Putamen (tissue), 1 donor: Measurements from ENCODE around the gene CANT1.

Experiments
- DNase-seq: peaks from one replicate; pipeline ENCODE4 v3.0.0-alpha.2; 2016; ENCODE audit warnings: low spot score

CANT1 gene

GRCh38 chr17:79007504-79008381 lies 1.8 kb downstream of the CANT1 start:
- DNase-seq, result no peak

- DNase-seq, result no peak
These were observed 2.6 kb downstream of the CANT1 start for GRCh38 chr17:79006794-79007503.

GRCh38 chr17:79006046-79006445 lies 3.5 kb downstream of the CANT1 start:
- DNase-seq, result no peak

- DNase-seq, result no peak
These were observed 4.3 kb downstream of the CANT1 start for GRCh38 chr17:79005063-79005861.

- no peak for DNase-seq
These were observed 5.7 kb downstream of the CANT1 start for GRCh38 chr17:79003661-79004411.

GRCh38 chr17:79002796-79003593 lies 6.6 kb downstream of the CANT1 start:
- DNase-seq, result no peak

GRCh38 chr17:79002291-79002690 lies 7.3 kb downstream of the CANT1 start:
- DNase-seq, result no peak

GRCh38 chr17:79001190-79002020 lies 8.2 kb downstream of the CANT1 start:
- DNase-seq, result no peak

- DNase-seq, result no peak
These were observed 9.0 kb downstream of the CANT1 start for GRCh38 chr17:79000396-79001189.

GRCh38 chr17:78999947-79000395 lies 9.6 kb downstream of the CANT1 start:
- DNase-seq, result no peak

GRCh38 chr17:78999056-78999768 lies 10.4 kb downstream of the CANT1 start:
- DNase-seq, result no peak

- DNase-seq, result no peak
These were observed 11.1 kb downstream of the CANT1 start for GRCh38 chr17:78998311-78999055.

- no peak for DNase-seq
These were observed 11.7 kb downstream of the CANT1 start for GRCh38 chr17:78997881-78998280.

- DNase-seq, result no peak
These were observed 12.3 kb downstream of the CANT1 start for GRCh38 chr17:78997231-78997741.

GRCh38 chr17:78996781-78997201 lies 12.8 kb downstream of the CANT1 start:
- no peak for DNase-seq

GRCh38 chr17:78995761-78996451 lies 13.7 kb downstream of the CANT1 start:
- no peak for DNase-seq
